C4-2B (cell line): ENCODE results near the gene ADGRB3.

Source experiments
- CTCF ChIP-seq: fragments of 450-650 bp; conservative IDR thresholded peaks from 2 replicates; pipeline ENCODE4 v1.5.1; 2017; ENCODE audit warnings: mild to moderate bottlenecking
- ZFX ChIP-seq: fragments of 450-650 bp; IDR thresholded peaks from 2 replicates; pipeline ENCODE4 v1.6.1; 2017

GRCh38 chr6:68679399-68679798 is 44.3 kb downstream of the ADGRB3 start:
- no peak for TF ChIP-seq CTCF
- no peak for TF ChIP-seq ZFX
